Measurements from ENCODE around the gene DNAJC3. TPM values are rescaled to one million over a fixed set of nuclear protein-coding genes. Genes with fewer than 3 reads are reported as not detected.

DNAJC3 gene
- polyA plus RNA-seq, 1 of the 3 experiments (the other 2 are of a cell fraction): 5.8 TPM

- no peak overlapping the region for H3K4me3 ChIP-seq (ENCODE audit: low read depth in 2 of 2, low read length in 1 of 2)
- no peaks in the 10 kb centered on the region for H3K79me2 ChIP-seq (ENCODE audit: insufficient read depth)
- DNase-seq: no peak
- H3F3A ChIP-seq (replicated peaks; ENCODE audit: insufficient read depth): peaks cover 9% of the 10 kb centered on the region
- no peaks in the 10 kb centered on the region for H3K9me2 ChIP-seq
- H3K9me3 ChIP-seq: no peaks in the 10 kb centered on the region
- TF ChIP-seq EP300 (IDR thresholded peaks at IDR 0.05; ENCODE audit: borderline replicate concordance in 1 of 2, low read depth in 1 of 2, low read length in 1 of 2): no peak
- TF ChIP-seq PBX3 (IDR thresholded peaks at IDR 0.05): no peak
- no peak for TF ChIP-seq REST (IDR thresholded peaks at IDR 0.05; ENCODE audit: low read depth, low read length)
- TF ChIP-seq YY1 (IDR thresholded peaks at IDR 0.05; ENCODE audit: low read depth): no peak
- no peak for TF ChIP-seq USF2 (IDR thresholded peaks at IDR 0.05; ENCODE audit: borderline replicate concordance, low read depth, low read length)
- TF ChIP-seq MEF2A (IDR thresholded peaks at IDR 0.05; ENCODE audit: borderline replicate concordance, low read depth): no peak
- no peak for TF ChIP-seq MAX (IDR thresholded peaks at IDR 0.05; ENCODE audit: low read depth)
- TF ChIP-seq RAD21 (IDR thresholded peaks at IDR 0.05; ENCODE audit: low read length): no peak
- TF ChIP-seq JUND (IDR thresholded peaks at IDR 0.05): no peak
- TF ChIP-seq ZBTB33 (IDR thresholded peaks at IDR 0.05; ENCODE audit: borderline replicate concordance, low read depth): no peak
- no peaks in the 10 kb centered on the region for H3K27me3 ChIP-seq (ENCODE audit: insufficient read depth)
- no peak overlapping the region for H3K4me2 ChIP-seq
- H3K27ac ChIP-seq (ENCODE audit: low read depth in 2 of 2, low read length in 1 of 2): no peak overlapping the region
- ChIA-PET POLR2A (interaction anchor here (1.2 kb wide), 1 partner anchor 188 kb away, joined by 3 read pairs; the partner anchor contains the start of gene DZIP1), CTCF (interaction anchor here (0.8 to 4.9 kb wide), 27 partner anchors 9 to 642 kb away, joined by 3 to 57 read pairs (median 5); no protein-coding TSS in a partner anchor)
- H2AFZ ChIP-seq (ENCODE audit: low read depth): no peak overlapping the region
- H3K9ac ChIP-seq: no peak overlapping the region
- peaks cover 2 to 5% of the 10 kb centered on the region in 2 experiments; a peak in 2 of 4 replicates for H3K4me1 ChIP-seq (ENCODE audit: control insufficient read depth in 1 of 2, insufficient read depth in 2 of 2, low read depth in 1 of 2, low read length in 1 of 2)
- H4K20me1 ChIP-seq (ENCODE audit: insufficient read depth): no peaks in the 10 kb centered on the region
- WGBS (ENCODE audit: low lambda C conversion rate): 83% methylated on average over 1 of the region's 1 CpG
- peaks cover 0 to 20% of the 10 kb centered on the region in 2 experiments for H3K36me3 ChIP-seq (replicated peaks in 1 of 2; ENCODE audit: control insufficient read depth in 1 of 2, insufficient read depth in 2 of 2, low read length in 1 of 2)
Measured at GRCh38 chr13:95833126-95833525, 156.2 kb downstream of the DNAJC3 start.
